Measurements from ENCODE around the gene CAD.

DNA sequence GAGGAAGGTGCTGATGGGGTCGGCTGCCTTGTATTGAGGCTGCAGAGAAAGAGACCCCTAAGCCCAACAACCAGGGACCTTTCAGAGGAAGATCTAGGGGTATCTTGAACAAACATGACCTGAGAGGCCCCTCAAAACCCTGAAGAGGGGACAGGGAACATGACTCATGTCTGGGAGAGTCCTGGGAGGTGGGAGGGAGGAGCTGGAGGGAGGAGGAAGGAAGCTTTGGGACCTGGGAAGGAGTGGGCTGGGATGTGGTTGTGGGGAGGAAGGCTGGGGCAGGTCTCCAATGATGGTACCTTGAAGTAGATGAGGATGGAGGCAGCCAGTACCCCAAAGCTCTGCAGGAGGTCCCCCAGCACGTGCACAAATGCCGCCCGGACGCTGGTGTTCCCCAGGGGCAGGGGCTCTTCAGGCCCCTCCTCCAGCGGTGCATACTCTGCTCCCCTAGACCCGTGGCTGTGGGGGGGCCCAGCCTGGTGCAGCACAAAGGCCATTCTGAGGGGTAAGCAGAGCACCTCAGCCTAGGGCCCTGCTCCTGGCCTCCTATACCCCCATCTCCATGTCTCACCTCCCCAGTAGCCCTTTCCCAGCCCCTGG lies 39.8 kb downstream of the CAD start:
- TF ChIP-seq CTCF (IDR thresholded peaks at IDR 0.05; ENCODE audit: poor library complexity, severe bottlenecking) (no peak), REST (IDR thresholded peaks at IDR 0.05; ENCODE audit: borderline replicate concordance) (no peak), RAD21 (conservative IDR thresholded peaks at IDR 0.05) (no peak), MXI1 (conservative IDR thresholded peaks at IDR 0.05; ENCODE audit: poor library complexity, severe bottlenecking) (no peak), EZH2 (IDR thresholded peaks at IDR 0.05; ENCODE audit: borderline replicate concordance, insufficient read depth, low read length, poor library complexity, severe bottlenecking) (no peak), TAF1 (IDR thresholded peaks at IDR 0.05; ENCODE audit: low read depth) (no peak), POLR2AphosphoS5 (IDR thresholded peaks at IDR 0.05) (no peak)

All from neural cell (in vitro differentiated cells).